ENCODE results near the gene ECI2.
"Not testable (repeated sequence)": the region's sequence is repeated elsewhere in the genome, so short reads cannot be mapped to it uniquely, and the experiment has no call there.

The ECI2 gene

DNA sequence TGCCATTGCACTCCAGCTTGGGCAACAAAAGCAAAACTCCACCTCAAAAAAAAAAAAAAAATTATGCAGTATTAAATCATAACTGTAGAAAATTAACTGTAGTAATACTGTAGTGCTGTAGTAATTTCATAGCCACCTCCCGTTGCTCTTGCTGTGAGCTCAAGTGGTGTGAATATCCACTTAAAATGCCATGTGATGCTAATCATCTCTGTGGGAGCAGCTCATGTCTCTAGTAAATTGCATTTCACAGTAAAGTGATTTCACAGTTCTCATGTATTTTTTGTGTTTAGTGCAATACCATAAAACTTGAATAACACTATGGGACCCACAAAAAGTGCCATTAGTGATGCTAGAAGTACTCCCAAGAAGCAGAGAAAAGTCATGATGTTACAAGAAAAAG is 42.1 kb downstream of the ECI2 start:
- no peak for FAIRE-seq

DNA sequence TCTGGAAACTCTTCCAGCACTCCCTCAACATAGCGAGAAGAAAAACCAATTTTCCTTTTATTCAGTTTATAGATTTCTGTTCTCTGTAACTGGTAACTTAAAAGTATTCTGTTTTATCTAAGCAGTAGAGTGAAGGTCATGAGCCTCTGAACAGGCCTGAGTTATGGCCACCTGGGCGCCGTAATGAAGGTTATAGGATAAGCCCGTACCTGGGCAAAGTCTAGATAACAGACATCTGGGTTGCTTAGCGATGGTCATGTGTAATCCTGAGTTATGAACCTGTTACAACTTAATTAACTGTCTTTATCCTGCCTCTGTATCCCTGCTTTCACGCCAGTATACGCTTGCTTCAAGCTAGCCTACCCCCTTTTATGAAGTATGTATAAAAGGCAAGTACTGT is 43.4 kb downstream of the ECI2 start:
- FAIRE-seq: no peak

- FAIRE-seq: not testable (repeated sequence)
Measured at GRCh38 chr6:4090043-4090442, 45.3 kb downstream of the ECI2 start.

GRCh38 chr6:4088704-4089103 is 46.7 kb downstream of the ECI2 start:
- FAIRE-seq: no peak

GRCh38 chr6:4085332-4085700 is 50.1 kb downstream of the ECI2 start:
- no peak for FAIRE-seq

DNA sequence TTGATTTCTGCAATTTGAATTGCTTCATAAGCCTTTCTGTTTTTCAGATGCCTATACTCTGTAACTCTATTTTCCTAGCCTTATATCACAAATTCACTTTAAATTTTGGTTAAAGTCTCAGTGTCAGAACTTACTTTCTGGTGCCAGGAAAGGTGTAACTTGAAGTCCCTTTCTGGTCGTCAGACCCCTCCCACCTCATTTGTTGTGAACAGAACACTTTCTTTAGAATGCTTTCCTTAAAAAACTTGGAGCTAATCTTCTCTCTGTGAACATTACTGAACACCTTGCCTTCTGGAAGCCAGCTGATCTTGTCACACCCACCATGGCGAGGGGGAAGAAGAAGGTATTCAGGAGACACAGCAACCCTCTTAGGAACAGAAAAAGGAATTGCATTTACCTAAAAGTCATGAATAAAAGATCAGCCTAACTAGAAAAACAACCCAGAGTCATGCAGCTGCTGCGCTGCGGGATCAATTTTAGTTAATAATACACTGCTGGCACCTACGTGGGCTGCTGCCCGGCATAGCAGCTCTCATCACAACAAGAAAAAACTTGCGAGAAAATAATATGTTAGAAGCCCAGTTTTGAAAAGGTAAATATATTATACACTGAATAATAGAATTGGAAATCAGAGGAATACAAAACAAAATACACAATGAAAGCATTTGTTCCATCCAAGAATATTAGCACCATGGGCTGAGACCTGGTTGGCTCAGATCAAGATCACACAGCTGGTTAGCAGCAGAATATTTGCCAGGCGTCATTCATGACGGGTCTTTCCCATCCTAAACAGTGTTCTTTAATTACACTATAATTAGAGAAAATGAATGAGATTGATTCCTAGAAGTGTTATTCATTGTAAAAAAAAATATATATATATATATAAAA is 50.7 kb downstream of the ECI2 start:
- FAIRE-seq: no peak

- FAIRE-seq: no peak
Measured at GRCh38 chr6:4078691-4079471, 56.5 kb downstream of the ECI2 start, which contains the start of gene FAM217A. Gene FAM217A, minus strand, starts transcription at chr6:4079137. Its CDS starts 1,723 bp downstream, at chr6:4077414.

GRCh38 chr6:4074478-4075235 is 60.7 kb downstream of the ECI2 start:
- no peak for FAIRE-seq

DNA sequence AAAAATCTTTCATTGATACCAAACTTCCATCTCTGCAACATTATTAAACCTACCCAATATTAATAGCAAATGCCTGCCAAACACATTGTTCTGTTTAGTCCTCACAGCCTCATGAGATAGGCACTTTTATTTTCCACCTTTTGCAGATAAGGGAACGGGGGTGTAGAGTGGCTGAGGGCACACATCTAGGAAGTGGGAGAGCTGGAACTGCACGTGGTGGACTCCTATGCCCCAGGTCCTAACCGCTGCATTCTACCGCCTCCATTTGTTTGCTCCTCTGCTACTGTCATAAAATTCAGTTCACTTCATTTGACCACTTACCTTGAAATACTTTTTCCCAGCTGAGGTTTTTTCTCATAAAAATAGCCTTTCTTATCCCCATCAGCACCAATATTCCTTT is 64.0 kb downstream of the ECI2 start:
- no peak for FAIRE-seq

DNA sequence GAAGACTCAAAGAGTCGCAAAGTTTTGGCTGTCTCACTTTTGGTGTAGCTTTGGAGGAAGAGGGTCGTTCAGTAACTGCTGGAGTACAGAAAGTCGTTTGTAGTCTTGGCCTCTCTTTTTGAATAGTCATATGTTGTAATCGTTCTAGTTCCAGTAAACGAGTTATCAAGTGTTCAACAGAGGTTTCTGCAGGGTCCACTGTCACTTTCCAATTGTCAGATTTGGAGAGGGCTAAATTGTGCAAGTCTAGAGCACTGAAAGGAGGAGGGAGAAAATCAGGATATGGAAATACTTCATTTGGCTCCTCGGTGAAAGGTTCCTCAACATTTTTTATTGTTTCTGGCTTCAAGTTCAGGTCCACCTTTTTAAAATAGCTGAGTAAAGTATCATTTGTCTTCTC is 66.2 kb downstream of the ECI2 start:
- no peak for FAIRE-seq

GRCh38 chr6:4067673-4068072 is 67.7 kb downstream of the ECI2 start:
- no peak for FAIRE-seq

DNA sequence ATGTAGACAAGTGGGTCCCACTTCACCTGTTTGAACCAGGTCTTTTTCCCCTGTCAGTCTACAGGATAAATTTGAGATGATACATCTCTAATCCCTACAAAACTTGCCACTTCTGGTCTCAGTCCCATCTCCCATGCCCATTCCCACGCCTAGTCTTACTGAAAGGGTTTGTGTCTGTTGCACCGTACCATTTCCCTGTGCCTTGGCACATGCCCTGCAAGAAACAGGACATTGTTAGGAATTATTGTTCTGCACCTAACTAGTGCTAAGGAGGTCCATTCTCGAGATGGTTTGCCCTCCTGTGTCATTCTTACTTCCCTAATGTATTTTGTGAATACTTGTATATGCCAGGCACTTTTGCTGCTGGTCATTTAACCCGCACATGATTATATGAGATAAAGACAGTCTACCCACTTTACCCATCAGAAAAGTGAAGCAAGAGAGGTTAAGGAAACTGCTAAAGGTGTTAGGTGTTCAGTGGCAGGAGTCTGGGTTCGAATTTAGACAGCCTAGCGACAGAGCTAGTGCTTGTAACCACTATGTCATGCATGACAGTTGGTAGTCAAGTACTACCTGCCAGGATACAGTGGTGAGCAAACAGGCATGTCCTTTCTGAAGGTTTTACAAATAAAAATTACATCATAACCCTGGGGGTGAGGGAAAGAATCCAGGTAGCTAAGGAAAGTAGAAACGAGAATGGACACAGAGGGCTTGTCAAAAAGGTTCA is 69.2 kb downstream of the ECI2 start:
- FAIRE-seq: no peak

Measured in islet of Langerhans (tissue), 1 donor.